Neural progenitor cell (in vitro differentiated cells): ENCODE results near the gene ZBTB12.

Experiments used
- EZH2 ChIP-seq: fragments of 200-600 bp; sonication (generic); IDR thresholded peaks from 2 replicates; pipeline ENCODE4 v1.6.1; 2017; ENCODE audit warnings: antibody characterized with exemption, mild to moderate bottlenecking, moderate library complexity
- TF ChIP-seq, protein P1 (sequence below): fragments of 200-600 bp; sonication (generic); IDR thresholded peaks from 2 replicates; pipeline ENCODE4 v1.5.1; 2017; ENCODE audit warnings: antibody characterized with exemption, mild to moderate bottlenecking

DNA sequence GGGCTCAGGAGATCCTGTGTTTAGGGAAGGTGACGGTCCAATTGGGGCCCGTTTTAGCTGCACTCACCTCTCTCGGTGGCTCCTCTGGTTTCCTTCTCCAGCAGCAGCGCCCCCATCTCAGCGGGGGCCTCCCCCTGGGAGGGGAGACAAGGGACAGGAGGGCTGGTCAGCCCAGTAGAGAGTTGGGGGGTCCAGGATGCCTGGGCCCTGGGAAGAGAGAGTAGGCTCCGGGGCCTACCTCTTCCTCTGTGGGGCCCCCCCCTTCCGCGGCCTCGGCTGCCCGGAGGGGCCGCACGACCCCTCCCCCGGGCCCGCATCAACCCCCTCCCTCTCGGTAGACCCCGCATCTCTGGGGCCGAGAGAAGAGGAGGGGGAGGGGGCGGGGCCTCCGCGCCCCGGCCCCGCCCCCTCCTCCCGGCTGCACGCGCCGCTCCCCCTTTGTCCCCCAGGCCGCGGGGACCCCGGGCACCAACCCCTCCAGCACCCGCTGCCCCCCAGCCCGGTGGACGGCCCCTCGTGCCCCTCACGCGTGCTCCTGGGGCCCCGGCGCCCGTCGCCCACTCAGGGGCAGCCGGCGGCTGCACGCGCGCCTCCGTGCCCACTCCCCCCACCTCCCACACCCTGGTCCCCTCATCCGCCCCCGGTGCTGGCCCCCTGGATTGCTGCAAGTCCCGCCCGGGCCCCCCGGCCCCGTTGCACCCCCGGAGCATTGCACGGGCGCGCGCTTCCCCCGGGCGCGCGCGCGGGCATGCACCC, 4.9 kb downstream of the ZBTB12 start:
- TF ChIP-seq, protein P1, sequence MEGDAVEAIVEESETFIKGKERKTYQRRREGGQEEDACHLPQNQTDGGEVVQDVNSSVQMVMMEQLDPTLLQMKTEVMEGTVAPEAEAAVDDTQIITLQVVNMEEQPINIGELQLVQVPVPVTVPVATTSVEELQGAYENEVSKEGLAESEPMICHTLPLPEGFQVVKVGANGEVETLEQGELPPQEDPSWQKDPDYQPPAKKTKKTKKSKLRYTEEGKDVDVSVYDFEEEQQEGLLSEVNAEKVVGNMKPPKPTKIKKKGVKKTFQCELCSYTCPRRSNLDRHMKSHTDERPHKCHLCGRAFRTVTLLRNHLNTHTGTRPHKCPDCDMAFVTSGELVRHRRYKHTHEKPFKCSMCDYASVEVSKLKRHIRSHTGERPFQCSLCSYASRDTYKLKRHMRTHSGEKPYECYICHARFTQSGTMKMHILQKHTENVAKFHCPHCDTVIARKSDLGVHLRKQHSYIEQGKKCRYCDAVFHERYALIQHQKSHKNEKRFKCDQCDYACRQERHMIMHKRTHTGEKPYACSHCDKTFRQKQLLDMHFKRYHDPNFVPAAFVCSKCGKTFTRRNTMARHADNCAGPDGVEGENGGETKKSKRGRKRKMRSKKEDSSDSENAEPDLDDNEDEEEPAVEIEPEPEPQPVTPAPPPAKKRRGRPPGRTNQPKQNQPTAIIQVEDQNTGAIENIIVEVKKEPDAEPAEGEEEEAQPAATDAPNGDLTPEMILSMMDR: no peak
- TF ChIP-seq EZH2: no peak
